GM15510 (cell line): ENCODE measurements around the gene APMAP.

Experiments used
- POLR2A ChIP-seq: IDR thresholded peaks from 3 replicates; pipeline ENCODE4 v1.6.1; 2011; ENCODE audit warnings: borderline replicate concordance; ENCODE audit not compliant: insufficient read length; ENCODE audit errors: extremely low read depth

The APMAP gene

GRCh38 chr20:24971376-24972101 lies 21.0 kb downstream of the APMAP start:
- no peak for TF ChIP-seq POLR2A

DNA sequence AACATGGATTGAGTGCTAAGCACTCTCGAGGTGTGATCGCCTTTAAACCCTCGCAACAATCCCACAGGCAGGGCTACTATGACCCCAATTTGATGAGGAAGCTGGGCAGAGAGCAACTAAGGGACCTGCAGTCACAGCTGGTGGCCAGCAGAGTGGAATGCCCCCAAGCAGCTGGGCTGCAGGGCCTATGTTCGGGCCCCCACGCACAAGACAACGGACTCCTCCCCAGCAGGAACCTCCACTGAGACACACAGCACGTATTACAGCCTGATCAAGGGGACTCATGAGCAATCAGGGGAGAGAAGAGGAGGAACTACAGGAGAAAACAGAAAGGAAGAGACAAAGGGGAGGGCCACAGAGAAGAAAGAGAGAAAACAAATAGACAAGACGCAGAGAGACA lies 21.8 kb downstream of the APMAP start:
- no peak for TF ChIP-seq POLR2A

GRCh38 chr20:24970030-24970553 lies 22.5 kb downstream of the APMAP start:
- no peak for TF ChIP-seq POLR2A

GRCh38 chr20:24969186-24970029 lies 23.1 kb downstream of the APMAP start:
- no peak for TF ChIP-seq POLR2A

GRCh38 chr20:24968278-24968800 lies 24.2 kb downstream of the APMAP start:
- no peak for TF ChIP-seq POLR2A

GRCh38 chr20:24966317-24967012 lies 26.1 kb downstream of the APMAP start:
- no peak for TF ChIP-seq POLR2A

DNA sequence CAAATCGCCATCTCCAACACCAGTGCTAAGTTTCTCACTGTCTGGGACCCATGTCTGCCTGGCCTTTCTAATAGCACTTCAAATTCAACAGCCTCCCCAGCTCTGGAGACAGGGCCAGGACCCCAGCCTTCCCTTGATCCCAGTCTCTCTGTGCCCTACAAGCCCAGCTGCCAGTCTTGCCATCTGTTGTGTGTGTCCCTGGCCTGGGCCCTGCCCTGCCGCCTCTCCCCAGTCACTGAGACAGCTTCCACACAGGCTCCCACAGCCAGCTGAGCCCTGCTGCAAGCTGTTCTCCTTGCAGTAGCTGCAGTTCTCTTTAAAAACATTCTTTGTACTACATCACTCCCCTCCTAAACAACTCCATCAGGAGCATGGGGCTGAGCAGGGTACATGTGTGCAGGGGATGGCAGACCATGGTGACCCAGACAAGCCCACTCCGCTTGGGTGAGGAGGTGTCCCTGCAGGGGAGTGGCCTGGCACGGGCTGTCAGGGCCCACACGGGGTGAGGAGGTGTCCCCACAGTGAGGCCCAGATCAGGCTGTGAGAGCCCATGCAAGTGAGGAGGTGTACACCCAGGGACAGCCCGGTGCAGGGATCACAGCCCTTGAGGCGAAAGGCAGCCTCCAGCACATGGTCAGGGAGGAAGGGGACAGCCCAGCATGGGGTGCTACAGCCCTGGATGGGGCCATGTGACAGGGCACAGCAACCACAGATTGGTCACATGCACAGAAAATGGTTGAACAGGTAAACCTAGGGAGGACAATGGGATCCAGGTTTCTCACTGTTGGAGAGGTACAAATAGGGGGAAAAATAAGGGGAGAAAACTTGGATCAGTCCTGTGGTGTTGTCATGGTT lies 27.3 kb downstream of the APMAP start:
- no peak for TF ChIP-seq POLR2A

GRCh38 chr20:24964506-24964840 lies 28.1 kb downstream of the APMAP start:
- no peak for TF ChIP-seq POLR2A

GRCh38 chr20:24963672-24964505 lies 28.7 kb downstream of the APMAP start:
- no peak for TF ChIP-seq POLR2A

- TF ChIP-seq POLR2A, result no peak
Observed at GRCh38 chr20:24962510-24962909, 30.0 kb downstream of the APMAP start.

GRCh38 chr20:24962182-24962492 lies 30.4 kb downstream of the APMAP start:
- TF ChIP-seq POLR2A, result no peak

- no peak for TF ChIP-seq POLR2A
Observed at GRCh38 chr20:24961384-24962181, 31.0 kb downstream of the APMAP start.

DNA sequence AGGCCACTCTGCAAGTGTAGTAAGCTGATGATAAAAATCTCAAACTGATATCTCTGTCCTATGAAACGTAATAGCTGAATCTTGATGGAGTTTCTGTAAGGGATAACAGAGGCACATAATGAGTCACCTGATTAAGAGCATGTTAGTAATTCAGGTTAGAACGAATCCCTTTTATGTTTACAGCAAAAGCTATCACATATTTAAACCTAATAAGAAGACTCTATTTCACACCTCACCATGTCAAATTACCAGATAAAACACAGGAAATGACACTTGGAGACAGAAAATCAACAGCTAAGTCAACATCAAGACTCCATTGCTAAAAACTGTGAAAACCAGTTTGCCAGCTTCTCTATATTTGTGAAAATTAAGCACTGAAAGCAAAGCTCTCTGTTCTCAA lies 31.7 kb downstream of the APMAP start:
- no peak for TF ChIP-seq POLR2A

GRCh38 chr20:24960302-24960801 lies 32.2 kb downstream of the APMAP start:
- TF ChIP-seq POLR2A, result no peak
